ENCODE results near the gene SASH1. TPM values are rescaled to one million over a fixed set of nuclear protein-coding genes. Genes with fewer than 3 reads are reported as not detected.
A peak's percentile ranks its signal among the peaks of the same experiment; 100 is the strongest.

The SASH1 gene
- total RNA-seq, 4 donors from 2014 or later = 142 to 214 (median 173) TPM

DNA sequence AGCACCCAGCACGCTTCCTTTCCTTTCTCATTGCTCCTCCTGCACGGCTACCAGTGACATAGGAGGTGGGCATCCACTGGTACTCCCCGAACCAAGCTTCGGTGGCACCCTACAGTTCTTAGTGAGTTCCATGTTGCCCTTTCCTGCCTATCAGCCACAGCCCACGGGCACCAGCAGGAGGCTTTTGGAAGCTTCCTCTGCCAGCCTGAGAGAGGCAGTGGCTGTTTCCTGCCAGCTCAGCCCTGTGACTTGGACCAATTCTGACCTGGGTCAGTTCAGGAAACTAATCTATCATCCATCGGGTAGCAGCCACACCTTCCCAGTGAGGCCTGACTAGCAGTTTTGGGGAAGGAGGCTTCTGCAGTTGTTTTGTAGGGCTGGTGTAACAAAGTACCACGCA, 227.8 kb downstream of the SASH1 start:
- ATAC-seq (ENCODE audit: low FRiP score) = no peak
- DNase-seq (ENCODE audit: low spot score) = no peak

DNA sequence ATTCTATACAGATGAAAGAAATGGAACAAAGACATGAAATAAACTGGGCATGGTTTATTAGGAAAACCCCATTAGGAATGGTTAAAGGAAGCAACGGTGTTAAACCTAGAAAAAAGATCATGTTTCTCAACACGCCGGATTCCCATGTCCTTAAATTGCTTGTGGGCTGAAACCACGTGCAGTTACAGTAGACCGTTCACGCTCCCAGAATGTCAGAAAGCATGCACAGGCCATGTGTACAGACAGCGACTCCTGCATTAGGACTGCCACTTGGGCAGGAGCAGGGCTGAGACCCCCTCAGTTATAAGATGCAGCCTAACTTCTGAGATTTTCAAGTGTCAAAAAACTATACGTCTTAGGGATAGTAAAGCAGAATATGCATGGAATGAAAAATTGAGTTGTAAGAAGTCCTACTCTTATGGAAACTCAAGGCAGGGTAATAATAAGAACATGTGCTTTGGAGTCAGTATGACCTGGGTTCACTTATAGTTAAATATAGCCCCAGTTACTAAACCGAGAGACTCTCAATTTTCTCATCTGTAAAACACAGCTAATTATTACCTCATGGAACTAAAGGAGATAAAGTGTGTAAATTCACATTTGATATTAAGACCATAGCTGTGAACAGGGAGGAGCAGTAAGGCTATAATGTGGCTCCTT, 230.2 kb downstream of the SASH1 start:
- DNase-seq (ENCODE audit: low spot score) (no peak), ATAC-seq (ENCODE audit: low FRiP score) (no peak)
- TF ChIP-seq, protein P1, sequence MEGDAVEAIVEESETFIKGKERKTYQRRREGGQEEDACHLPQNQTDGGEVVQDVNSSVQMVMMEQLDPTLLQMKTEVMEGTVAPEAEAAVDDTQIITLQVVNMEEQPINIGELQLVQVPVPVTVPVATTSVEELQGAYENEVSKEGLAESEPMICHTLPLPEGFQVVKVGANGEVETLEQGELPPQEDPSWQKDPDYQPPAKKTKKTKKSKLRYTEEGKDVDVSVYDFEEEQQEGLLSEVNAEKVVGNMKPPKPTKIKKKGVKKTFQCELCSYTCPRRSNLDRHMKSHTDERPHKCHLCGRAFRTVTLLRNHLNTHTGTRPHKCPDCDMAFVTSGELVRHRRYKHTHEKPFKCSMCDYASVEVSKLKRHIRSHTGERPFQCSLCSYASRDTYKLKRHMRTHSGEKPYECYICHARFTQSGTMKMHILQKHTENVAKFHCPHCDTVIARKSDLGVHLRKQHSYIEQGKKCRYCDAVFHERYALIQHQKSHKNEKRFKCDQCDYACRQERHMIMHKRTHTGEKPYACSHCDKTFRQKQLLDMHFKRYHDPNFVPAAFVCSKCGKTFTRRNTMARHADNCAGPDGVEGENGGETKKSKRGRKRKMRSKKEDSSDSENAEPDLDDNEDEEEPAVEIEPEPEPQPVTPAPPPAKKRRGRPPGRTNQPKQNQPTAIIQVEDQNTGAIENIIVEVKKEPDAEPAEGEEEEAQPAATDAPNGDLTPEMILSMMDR (IDR thresholded peaks at IDR 0.05) = no peak

More for the DNA sequence above, 227.8 kb downstream of the SASH1 start:
- TF ChIP-seq, protein P1 (IDR thresholded peaks at IDR 0.05) = no peak

GRCh38 chr6:148573922-148574321, 231.3 kb downstream of the SASH1 start:
- TF ChIP-seq, protein P1 (IDR thresholded peaks at IDR 0.05) = no peak
- no peak for ATAC-seq (ENCODE audit: low FRiP score)
- DNase-seq (ENCODE audit: low spot score) = no peak

GRCh38 chr6:148577687-148578488, 235.2 kb downstream of the SASH1 start:
- DNase-seq (ENCODE audit: low spot score) (no peak), ATAC-seq (ENCODE audit: low FRiP score) (peak; percentile 68)
- TF ChIP-seq, protein P1 (IDR thresholded peaks at IDR 0.05) = no peak

DNA sequence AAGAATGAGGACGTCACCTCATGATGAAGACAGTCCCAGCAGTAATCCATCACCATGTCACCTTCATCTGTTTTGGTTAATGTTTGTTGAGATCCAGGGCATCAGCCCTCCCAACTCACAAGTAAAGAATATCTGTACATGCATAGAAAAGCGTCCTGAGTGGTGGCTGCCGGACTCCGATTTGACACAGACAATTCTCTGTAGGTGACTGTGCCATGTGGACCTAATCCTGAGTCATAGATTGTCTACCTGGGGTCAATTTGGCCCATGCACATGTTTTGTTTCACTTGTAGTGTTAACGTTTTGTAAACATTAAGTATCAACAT, 235.8 kb downstream of the SASH1 start:
- DNase-seq (ENCODE audit: low spot score) (no peak), ATAC-seq (ENCODE audit: low FRiP score) (no peak)
- TF ChIP-seq, protein P1 (IDR thresholded peaks at IDR 0.05) = no peak

DNA sequence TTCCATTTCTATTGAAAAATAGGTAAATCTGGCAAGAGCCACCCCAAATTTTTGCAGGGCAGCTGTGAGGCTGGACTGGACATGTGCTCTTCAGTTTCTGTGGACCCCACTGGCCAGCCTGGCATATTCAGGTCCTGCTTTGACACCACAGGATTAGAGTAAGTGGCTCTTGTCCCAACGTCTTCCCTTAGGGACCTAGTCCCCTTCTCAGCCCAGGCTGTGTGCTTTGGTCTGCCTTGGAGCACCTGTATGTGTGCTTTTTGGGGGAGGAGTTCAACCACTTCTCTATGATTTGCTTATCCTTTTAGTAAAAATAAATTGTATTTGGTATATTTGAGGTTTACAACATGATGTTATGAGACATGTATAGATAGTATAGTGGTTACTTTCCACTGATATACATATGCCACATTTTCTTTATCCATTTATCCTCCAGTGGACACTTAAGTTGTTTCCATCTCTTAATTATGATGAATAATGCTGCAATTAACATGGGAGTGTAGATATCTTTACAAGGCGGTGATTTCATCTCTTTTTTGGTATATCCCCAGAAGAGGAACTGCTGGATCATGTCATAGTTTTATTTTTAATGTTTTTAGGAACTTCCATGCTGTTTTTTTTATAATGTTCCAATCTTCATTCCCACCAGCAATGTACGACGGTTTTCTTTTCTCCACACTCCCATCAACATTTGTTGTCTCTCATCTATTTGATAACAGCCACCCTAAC, 236.4 kb downstream of the SASH1 start:
- ATAC-seq (ENCODE audit: low FRiP score) = no peak

More for the DNA sequence above, 236.4 kb downstream of the SASH1 start:
- no peak for DNase-seq (ENCODE audit: low spot score)
- TF ChIP-seq, protein P1 (IDR thresholded peaks at IDR 0.05) = no peak
